ENCODE measurements around the gene RXRA. TPM values are rescaled to one million over a fixed set of nuclear protein-coding genes. Genes with fewer than 3 reads are reported as not detected.

RXRA gene
- total and polyA plus RNA-seq, 2 donors (not counting 1 experiment from before 2014, with no cell fraction given): 2.6 to 6.8 TPM

DNA sequence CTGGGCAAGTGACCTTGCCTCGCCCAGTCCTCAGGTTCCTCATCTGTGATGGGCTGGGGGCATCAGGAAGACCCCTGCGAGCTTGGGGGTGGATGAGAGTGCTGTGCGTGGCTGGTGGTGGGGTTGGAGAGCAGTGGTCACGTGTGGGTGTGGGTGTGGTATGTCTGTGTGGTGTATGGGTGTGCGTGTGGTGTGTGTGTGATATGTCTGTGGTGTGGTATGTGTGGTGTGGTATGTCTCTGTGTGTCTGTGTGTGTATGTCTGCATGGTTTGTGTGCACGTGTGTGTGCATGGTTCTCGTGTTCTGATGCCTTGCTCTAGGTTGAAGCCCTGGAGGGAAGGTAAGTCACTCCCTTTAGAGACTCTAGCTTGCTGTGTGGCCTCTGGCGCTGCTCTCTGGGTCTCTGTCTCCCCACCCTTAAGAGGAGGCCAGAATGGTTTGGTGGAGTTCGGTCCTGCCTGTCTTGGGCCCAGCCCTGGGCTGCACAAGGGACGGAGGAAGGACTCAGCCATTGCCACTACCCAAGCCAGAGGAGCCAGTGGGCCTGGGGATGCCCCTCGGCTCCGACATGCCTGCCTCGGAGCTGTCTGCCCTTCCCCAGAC lies 87.0 kb downstream of the RXRA start:
- no peak overlapping the region for H3K4me3 ChIP-seq (ENCODE audit: control extremely low read depth in 1 of 5, extremely low read depth in 1 of 5, insufficient read depth in 1 of 5, low read depth in 2 of 5, low read length in 4 of 5)
- Mint-ChIP-seq H3K4me1 (peaks cover 3% of the 10 kb centered on the region), H3K9me3 (ENCODE audit: insufficient read depth) (no peaks in the 10 kb centered on the region), H3K27me3 (no peaks in the 10 kb centered on the region), H3K4me3 (no peak overlapping the region), H3K27ac (no peak overlapping the region)
- H4K20me1 ChIP-seq (ENCODE audit: control insufficient read depth, insufficient read depth, low read length, poor library complexity, severe bottlenecking): peaks cover 8% of the 10 kb centered on the region
- peaks cover 11% of the 10 kb centered on the region for H3K79me2 ChIP-seq (ENCODE audit: control insufficient read depth, insufficient read depth, low read length)
- no peak overlapping the region for H3K4me2 ChIP-seq (replicated peaks; ENCODE audit: low read depth, low read length, poor library complexity, severe bottlenecking)
- no peaks in the 10 kb centered on the region for H3K27me3 ChIP-seq (replicated peaks in 1 of 4; ENCODE audit: control extremely low read depth in 1 of 4, control insufficient read depth in 3 of 4, insufficient read depth in 4 of 4, low read length in 3 of 4)
- H3K36me3 ChIP-seq (replicated peaks in 1 of 2; ENCODE audit: control extremely low read depth in 1 of 2, control insufficient read depth in 1 of 2, extremely low read depth in 1 of 2, insufficient read depth in 2 of 2, low read length in 1 of 2): peaks cover 0 to 2% of the 10 kb centered on the region in 2 experiments
- intact Hi-C loops (cut with micrococcal nuclease): no loop called here
- no peak overlapping the region for H2AFZ ChIP-seq (ENCODE audit: insufficient read depth, low read depth, low read length, poor library complexity, severe bottlenecking)
- POLR2A ChIA-PET: no interaction called here
- ATAC-seq (ENCODE audit: low read depth) (no peak), DNase-seq (no peak)
- H3K27ac ChIP-seq (ENCODE audit: low read length in 2 of 2): no peak overlapping the region
- peaks cover 8 to 12% of the 10 kb centered on the region in 2 donors for H3K4me1 ChIP-seq (ENCODE audit: control insufficient read depth in 2 of 2, insufficient read depth in 2 of 2, low read length in 2 of 2)
- TF ChIP-seq CTCF (IDR thresholded peaks at IDR 0.05): no peak
- TF ChIP-seq EZH2 (IDR thresholded peaks at IDR 0.05; ENCODE audit: borderline replicate concordance, insufficient read depth, low read depth, low read length, poor library complexity, severe bottlenecking): no peak
- CTCF ChIA-PET: no interaction called here
- no peak overlapping the region for H3K9ac ChIP-seq (ENCODE audit: low read length)
- 92% methylated on average over 13 of the region's 13 CpGs for WGBS (ENCODE audit: insufficient coverage)
- no peaks in the 10 kb centered on the region for H3K9me3 ChIP-seq (ENCODE audit: control extremely low read depth in 1 of 3, control insufficient read depth in 2 of 3, insufficient read depth in 1 of 3, low read length in 2 of 3)

GRCh38 chr9:134413890-134414623 lies 87.8 kb downstream of the RXRA start:
- no peak overlapping the region for H3K4me2 ChIP-seq (replicated peaks; ENCODE audit: low read depth, low read length, poor library complexity, severe bottlenecking)
- POLR2A ChIA-PET: no interaction called here
- no peak for DNase-seq
- peaks cover 3% of the 10 kb centered on the region for H3K4me1 Mint-ChIP-seq
- peaks cover 0 to 3% of the 10 kb centered on the region in 2 donors for H3K4me1 ChIP-seq (ENCODE audit: control insufficient read depth in 2 of 2, insufficient read depth in 2 of 2, low read length in 2 of 2)
- CTCF ChIA-PET: no interaction called here
- peaks cover 6% of the 10 kb centered on the region for H3K79me2 ChIP-seq (ENCODE audit: control insufficient read depth, insufficient read depth, low read length)
- TF ChIP-seq CTCF (IDR thresholded peaks at IDR 0.05): no peak
- no peak for TF ChIP-seq EZH2 (IDR thresholded peaks at IDR 0.05; ENCODE audit: borderline replicate concordance, insufficient read depth, low read depth, low read length, poor library complexity, severe bottlenecking)
- no peaks in the 10 kb centered on the region for H3K9me3 Mint-ChIP-seq (ENCODE audit: insufficient read depth)
- H3K27me3 Mint-ChIP-seq: no peaks in the 10 kb centered on the region
- H3K9me3 ChIP-seq (ENCODE audit: control extremely low read depth in 1 of 3, control insufficient read depth in 2 of 3, insufficient read depth in 1 of 3, low read length in 2 of 3): no peaks in the 10 kb centered on the region
- H3K4me3 ChIP-seq (ENCODE audit: control extremely low read depth in 1 of 5, extremely low read depth in 1 of 5, insufficient read depth in 1 of 5, low read depth in 2 of 5, low read length in 4 of 5): no peak overlapping the region
- no peak overlapping the region for H3K9ac ChIP-seq (ENCODE audit: low read length)
- no peak for ATAC-seq (ENCODE audit: low read depth)
- no peak overlapping the region for H2AFZ ChIP-seq (ENCODE audit: insufficient read depth, low read depth, low read length, poor library complexity, severe bottlenecking)
- no peak overlapping the region for H3K27ac ChIP-seq (ENCODE audit: low read length in 2 of 2)
- no peaks in the 10 kb centered on the region for H4K20me1 ChIP-seq (ENCODE audit: control insufficient read depth, insufficient read depth, low read length, poor library complexity, severe bottlenecking)
- no peak overlapping the region for H3K4me3 Mint-ChIP-seq
- no peak overlapping the region for H3K27ac Mint-ChIP-seq
- peaks cover 0 to 2% of the 10 kb centered on the region in 2 experiments for H3K36me3 ChIP-seq (replicated peaks in 1 of 2; ENCODE audit: control extremely low read depth in 1 of 2, control insufficient read depth in 1 of 2, extremely low read depth in 1 of 2, insufficient read depth in 2 of 2, low read length in 1 of 2)
- no peaks in the 10 kb centered on the region for H3K27me3 ChIP-seq (replicated peaks in 1 of 4; ENCODE audit: control extremely low read depth in 1 of 4, control insufficient read depth in 3 of 4, insufficient read depth in 4 of 4, low read length in 3 of 4)
- WGBS (ENCODE audit: insufficient coverage): 95% methylated on average over 23 of the region's 29 CpGs
- intact Hi-C loops (cut with micrococcal nuclease): no loop called here
